ENCODE results near the gene SCARB1. TPM values are rescaled to one million over a fixed set of nuclear protein-coding genes. Genes with fewer than 3 reads are reported as not detected.

SCARB1 gene
- total RNA-seq, 2 experiments from 2014 or later, result 36.2 to 38.1 TPM

DNA sequence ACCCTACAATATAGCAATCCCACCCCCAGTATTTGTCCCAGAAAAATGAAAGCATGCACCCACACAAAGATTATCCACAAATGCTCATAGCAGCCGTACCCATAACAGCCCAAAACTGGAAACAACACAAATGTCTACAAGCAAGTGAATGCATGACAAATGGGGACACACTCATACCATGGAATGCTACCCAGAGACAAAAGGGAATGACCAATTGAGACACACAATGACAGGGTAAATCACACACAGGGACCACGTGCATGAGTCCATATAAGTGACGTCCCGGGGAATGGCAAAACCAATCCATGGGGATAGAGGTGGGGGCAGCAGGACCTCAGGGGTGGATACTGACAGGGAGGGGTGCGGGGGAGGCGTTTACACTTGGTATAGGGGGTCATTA lies 33.4 kb downstream of the SCARB1 start:
- ChIA-PET POLR2A (no interaction called here), CTCF (no interaction called here)
- H3K36me3 Mint-ChIP-seq (ENCODE audit: low read depth), result peaks cover 8% of the 10 kb centered on the region
- H3K27me3 Mint-ChIP-seq, result no peaks in the 10 kb centered on the region
- TF ChIP-seq, protein P1, sequence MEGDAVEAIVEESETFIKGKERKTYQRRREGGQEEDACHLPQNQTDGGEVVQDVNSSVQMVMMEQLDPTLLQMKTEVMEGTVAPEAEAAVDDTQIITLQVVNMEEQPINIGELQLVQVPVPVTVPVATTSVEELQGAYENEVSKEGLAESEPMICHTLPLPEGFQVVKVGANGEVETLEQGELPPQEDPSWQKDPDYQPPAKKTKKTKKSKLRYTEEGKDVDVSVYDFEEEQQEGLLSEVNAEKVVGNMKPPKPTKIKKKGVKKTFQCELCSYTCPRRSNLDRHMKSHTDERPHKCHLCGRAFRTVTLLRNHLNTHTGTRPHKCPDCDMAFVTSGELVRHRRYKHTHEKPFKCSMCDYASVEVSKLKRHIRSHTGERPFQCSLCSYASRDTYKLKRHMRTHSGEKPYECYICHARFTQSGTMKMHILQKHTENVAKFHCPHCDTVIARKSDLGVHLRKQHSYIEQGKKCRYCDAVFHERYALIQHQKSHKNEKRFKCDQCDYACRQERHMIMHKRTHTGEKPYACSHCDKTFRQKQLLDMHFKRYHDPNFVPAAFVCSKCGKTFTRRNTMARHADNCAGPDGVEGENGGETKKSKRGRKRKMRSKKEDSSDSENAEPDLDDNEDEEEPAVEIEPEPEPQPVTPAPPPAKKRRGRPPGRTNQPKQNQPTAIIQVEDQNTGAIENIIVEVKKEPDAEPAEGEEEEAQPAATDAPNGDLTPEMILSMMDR (IDR thresholded peaks at IDR 0.05), result no peak
- H3K4me1 Mint-ChIP-seq (ENCODE audit: low read depth), result peaks cover 11% of the 10 kb centered on the region
- no peak overlapping the region for H3K4me3 Mint-ChIP-seq
- peaks cover 7% of the 10 kb centered on the region for H3K9me3 Mint-ChIP-seq
- ATAC-seq (no peak), DNase-seq (no peak)
- intact Hi-C loops (cut with micrococcal nuclease), result no loop called here
- H3K27ac Mint-ChIP-seq, result no peak overlapping the region

DNA sequence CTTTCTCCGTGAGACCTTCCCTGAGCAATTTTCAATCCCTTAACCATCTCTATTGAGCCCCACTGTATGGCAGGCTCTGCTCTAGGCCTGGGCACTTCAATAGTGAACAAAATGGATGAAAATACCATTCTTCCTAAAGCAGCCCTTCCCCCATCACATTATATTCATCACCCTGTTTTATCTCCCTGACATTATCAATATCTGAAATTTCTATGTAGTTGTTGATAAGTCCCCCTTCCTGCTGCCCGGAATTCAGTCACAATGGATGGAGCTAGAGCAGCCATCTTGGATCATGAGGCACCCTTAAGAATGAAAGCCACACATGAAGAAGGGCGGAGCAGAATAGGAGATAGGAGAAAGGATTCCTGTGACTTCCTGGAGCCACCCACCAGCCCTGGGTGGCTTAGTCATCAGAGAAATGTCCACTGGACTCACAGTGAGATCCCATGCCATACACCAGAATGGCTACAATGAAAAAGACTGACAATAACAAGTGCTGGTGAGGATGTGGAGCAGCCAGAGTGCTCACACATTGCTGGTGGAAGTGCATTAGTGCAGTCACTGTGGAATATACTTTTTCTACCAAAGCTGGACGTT lies 33.9 kb downstream of the SCARB1 start:
- intact Hi-C loops (cut with micrococcal nuclease), result no loop called here
- H3K4me1 Mint-ChIP-seq (ENCODE audit: low read depth), result peaks cover 11% of the 10 kb centered on the region
- DNase-seq (no peak), ATAC-seq (no peak)
- CTCF ChIA-PET, result no interaction called here
- H3K36me3 Mint-ChIP-seq (ENCODE audit: low read depth), result peaks cover 8% of the 10 kb centered on the region
- H3K27ac Mint-ChIP-seq, result no peak overlapping the region
- H3K4me3 Mint-ChIP-seq, result no peak overlapping the region
- POLR2A ChIA-PET, result no interaction called here
- no peaks in the 10 kb centered on the region for H3K27me3 Mint-ChIP-seq
- TF ChIP-seq, protein P1 (IDR thresholded peaks at IDR 0.05), result no peak
- H3K9me3 Mint-ChIP-seq, result peaks cover 7% of the 10 kb centered on the region

DNA sequence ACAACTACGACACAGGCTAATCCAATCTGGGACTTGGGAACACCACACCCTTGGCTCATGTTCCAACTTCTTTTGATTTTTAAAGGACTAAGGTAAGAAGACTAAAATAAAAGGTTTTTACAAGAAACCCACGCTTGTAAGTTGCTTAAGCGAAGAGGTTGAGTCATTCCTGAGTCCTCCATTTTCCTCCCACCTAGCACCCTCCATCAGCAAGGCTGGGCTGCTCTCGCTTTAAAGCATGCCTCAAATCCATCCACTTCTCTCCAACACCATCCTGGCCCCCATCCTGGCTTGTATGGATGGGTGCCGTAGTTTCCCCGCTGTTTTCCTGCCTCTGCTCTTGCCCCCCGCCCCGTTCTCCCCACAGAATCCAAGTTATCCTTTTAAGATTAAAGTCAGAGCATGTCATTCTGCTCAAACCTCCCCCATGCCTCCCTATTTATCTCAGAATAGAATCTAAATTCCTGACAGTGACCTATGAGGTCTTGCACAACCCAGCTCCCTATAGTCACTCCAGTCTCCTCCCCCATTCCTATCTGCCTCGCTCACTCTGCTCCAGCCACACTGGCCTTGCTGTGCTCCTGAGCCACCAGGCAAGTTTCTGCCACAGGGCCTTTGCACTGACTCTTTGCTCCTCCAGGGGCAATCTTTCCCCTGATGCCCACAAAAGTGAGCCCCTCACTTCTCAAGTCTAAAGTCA lies 34.5 kb downstream of the SCARB1 start:
- H3K27ac Mint-ChIP-seq, result no peak overlapping the region
- no peak overlapping the region for H3K4me3 Mint-ChIP-seq
- CTCF ChIA-PET, result no interaction called here

DNA sequence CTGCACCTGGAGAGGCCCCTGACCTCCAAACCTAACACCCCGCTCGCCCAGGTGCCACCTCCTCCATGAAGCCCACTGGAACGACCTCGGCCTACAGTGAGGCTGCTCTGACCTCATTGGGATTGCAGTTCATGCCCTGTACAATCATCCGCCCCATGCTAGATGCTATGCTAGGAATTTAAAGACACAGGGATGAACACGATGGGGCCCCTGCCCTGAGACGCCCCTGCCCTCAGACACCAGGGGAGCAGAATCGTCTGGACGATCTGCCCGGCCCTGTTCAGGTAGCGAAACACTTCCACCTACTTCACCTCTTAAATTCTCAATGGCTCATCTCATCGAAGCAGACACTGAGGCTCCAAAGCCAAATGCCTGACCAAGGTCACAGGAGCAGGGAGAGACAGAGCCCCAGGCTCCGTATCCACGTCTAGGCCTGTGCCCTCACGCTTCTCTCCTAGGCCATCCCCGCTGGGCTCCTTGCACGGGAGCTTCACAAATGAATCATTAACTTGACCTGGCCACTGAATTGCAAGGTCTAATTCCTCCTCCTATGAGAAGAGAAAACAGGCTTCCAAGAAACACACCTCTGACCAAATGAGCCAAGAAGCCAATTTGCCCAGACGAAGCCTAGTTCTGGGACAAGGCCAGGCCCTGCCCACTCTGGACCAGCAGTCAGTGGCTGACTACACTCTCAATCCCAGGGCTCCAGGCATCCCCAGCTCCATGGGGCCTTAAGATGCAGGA lies 35.2 kb downstream of the SCARB1 start:
- H3K27ac Mint-ChIP-seq, result no peak overlapping the region
- CTCF ChIA-PET, result interaction anchor here (0.9 to 1.1 kb wide), 2 partner anchors 8 to 78 kb away, joined by 3 read pairs; no protein-coding TSS in a partner anchor

More for the DNA sequence above, 34.5 kb downstream of the SCARB1 start:
- intact Hi-C loops (cut with micrococcal nuclease), result no loop called here
- Mint-ChIP-seq H3K9me3 (peaks cover 7% of the 10 kb centered on the region), H3K36me3 (ENCODE audit: low read depth) (peaks cover 8% of the 10 kb centered on the region), H3K4me1 (ENCODE audit: low read depth) (peaks cover 11% of the 10 kb centered on the region), H3K27me3 (no peaks in the 10 kb centered on the region)
- ATAC-seq (no peak), DNase-seq (no peak)
- POLR2A ChIA-PET, result no interaction called here
- TF ChIP-seq, protein P1 (IDR thresholded peaks at IDR 0.05), result no peak

More for the DNA sequence above, 35.2 kb downstream of the SCARB1 start:
- H3K36me3 Mint-ChIP-seq (ENCODE audit: low read depth), result peaks cover 8% of the 10 kb centered on the region
- TF ChIP-seq, protein P1 (IDR thresholded peaks at IDR 0.05), result no peak
- no peak for ATAC-seq
- H3K9me3 Mint-ChIP-seq, result peaks cover 7% of the 10 kb centered on the region
- POLR2A ChIA-PET, result no interaction called here
- H3K4me3 Mint-ChIP-seq, result no peak overlapping the region
- H3K4me1 Mint-ChIP-seq (ENCODE audit: low read depth), result peaks cover 11% of the 10 kb centered on the region
- no peaks in the 10 kb centered on the region for H3K27me3 Mint-ChIP-seq
- no peak for DNase-seq
- intact Hi-C loops (cut with micrococcal nuclease), result no loop called here
